Caco-2 (cell line): ENCODE data around the gene PDCD5. TPM values are rescaled to one million over a fixed set of nuclear protein-coding genes. Genes with fewer than 3 reads are reported as not detected.
"Not testable (repeated sequence)": the region's sequence is repeated elsewhere in the genome, so short reads cannot be mapped to it uniquely, and the experiment has no call there.

Experiments
- BruUV-seq: library from RNA; stranded (reverse); fragments of 400-500 nt; replicated peaks from 2 replicates; lab custom pipeline; 2021; lab: Mats Ljungman, UMichigan
- CTCF ChIA-PET: fragments of 300-600 bp; sonication (Branson Sonifier 250); formaldehyde crosslinking; loops from one replicate; lab custom pipeline; 2022; ENCODE audit warnings: antibody characterized with exemption; lab: Charles Lee
- POLR2A ChIA-PET: fragments of 300-600 bp; sonication (Branson Sonifier 250); formaldehyde crosslinking; loops from one replicate; lab custom pipeline; 2022; ENCODE audit warnings: antibody characterized with exemption; lab: Charles Lee
- DNase-seq, 2 experiments: peaks; one replicate each; pipeline versions ENCODE4 v3.0.0 to v3.0.0-alpha.2; 2020 to 2022
- H3K27me3 ChIP-seq: replicated peaks from 2 replicates; pipeline ENCODE4 v1.6.0; 2011; ENCODE audit warnings: low read length; ENCODE audit not compliant: control insufficient read depth, insufficient read depth
- H3K36me3 ChIP-seq: 2 replicates; pipeline ENCODE4 v1.5.1; 2011; ENCODE audit warnings: low read length; ENCODE audit not compliant: control insufficient read depth, insufficient read depth
- H3K4me1 ChIP-seq: fragments of 250-450 bp; sonication (Bioruptor Pico); 2 replicates; pipeline ENCODE4 v1.5.1; 2020; ENCODE audit warnings: mild to moderate bottlenecking
- H3K4me3 ChIP-seq: 2 replicates; pipeline ENCODE4 v1.5.1; 2011; ENCODE audit warnings: low read depth, mild to moderate bottlenecking, control low read depth, low read length
- H3K9me3 ChIP-seq: fragments of 250-450 bp; sonication (Bioruptor Pico); 2 replicates; pipeline ENCODE4 v1.5.1; 2020; ENCODE audit warnings: mild to moderate bottlenecking, moderate library complexity
- H3K27ac Mint-ChIP-seq: one replicate; pipeline ENCODE4 v1.8.0; 2022; ENCODE audit warnings: mixed read lengths; ENCODE audit not compliant: unreplicated experiment
- H3K27me3 Mint-ChIP-seq: one replicate; pipeline ENCODE4 v1.8.0; 2022; ENCODE audit warnings: mixed read lengths; ENCODE audit not compliant: insufficient read depth, unreplicated experiment
- H3K36me3 Mint-ChIP-seq: one replicate; pipeline ENCODE4 v1.8.0; 2022; ENCODE audit warnings: mild to moderate bottlenecking, mixed read lengths; ENCODE audit not compliant: insufficient read depth, unreplicated experiment
- H3K4me1 Mint-ChIP-seq: one replicate; pipeline ENCODE4 v1.8.0; 2022; ENCODE audit warnings: low read depth, mixed read lengths; ENCODE audit not compliant: unreplicated experiment
- H3K4me3 Mint-ChIP-seq: one replicate; pipeline ENCODE4 v1.8.0; 2022; ENCODE audit warnings: mild to moderate bottlenecking, moderate library complexity, mixed read lengths; ENCODE audit not compliant: unreplicated experiment
- H3K9me3 Mint-ChIP-seq: one replicate; pipeline ENCODE4 v1.8.0; 2022; ENCODE audit warnings: mixed read lengths; ENCODE audit not compliant: unreplicated experiment
- CTCF ChIP-seq, 2 experiments: fragments of 200-600 bp in 1 of 2; IDR thresholded peaks; 1 replicate in 1 of 2; 2 replicates in 1 of 2; pipeline versions ENCODE4 v1.5.1 to v1.8.0; 2011 to 2022; ENCODE audit warnings: antibody characterized with exemption in 1 of 2, control low read depth in 1 of 2, inconsistent platforms in 1 of 2, low read depth in 1 of 2, low read length in 1 of 2, mild to moderate bottlenecking in 1 of 2, moderate library complexity in 1 of 2; ENCODE audit not compliant: insufficient read depth in 1 of 2, severe bottlenecking in 1 of 2, unreplicated experiment in 1 of 2
- intact Hi-C: fragments of 100-400 bp; cut with micrococcal nuclease; formaldehyde crosslinking; loops from one replicate; pipeline ENCODE4 v1.10.0; 2022; ENCODE audit not compliant: unreplicated experiment
- total RNA-seq: library from RNA; stranded (reverse); gene quantifications from 2 replicates; pipeline ENCODE4 v1.2.3, GENCODE V29; 2022

PDCD5 gene
- total RNA-seq, 1 experiment from 2014 or later: 219 TPM

- peak; percentile 79 to 89 for TF ChIP-seq CTCF (IDR thresholded peaks at IDR 0.05; ENCODE audit: insufficient read depth in 1 of 2, low read depth in 1 of 2, low read length in 1 of 2, severe bottlenecking in 1 of 2, unreplicated experiment in 1 of 2)
- DNase-seq: peak; percentile 68 to 75
- ChIA-PET POLR2A (interaction anchor here (0.6 kb wide), 1 partner anchor 11 kb away, joined by 7 read pairs; the partner anchor contains the start of gene PDCD5), CTCF (interaction anchor here (0.6 to 1.6 kb wide), 12 partner anchors 11 to 1901 kb away, joined by 3 to 15 read pairs (median 3); partner anchors contain the start of gene PDCD5)
- Mint-ChIP-seq H3K4me1 (no peaks in the 10 kb centered on the region), H3K27me3 (peaks cover 3% of the 10 kb centered on the region), H3K27ac (no peak overlapping the region), H3K36me3 (no peaks in the 10 kb centered on the region), H3K4me3 (peak overlapping the region; percentile 36), H3K9me3 (no peaks in the 10 kb centered on the region)
- BruUV-seq: no TSS peak
- intact Hi-C loops: loop anchor here (1.0 kb wide), 3 partner anchors 106 to 283 kb away; no protein-coding TSS in a partner anchor
- Histone ChIP-seq H3K4me1 (no peaks in the 10 kb centered on the region), H3K27me3 (no peaks in the 10 kb centered on the region; the same call in 1 of the 2 replicates), H3K36me3 (no peaks in the 10 kb centered on the region), H3K4me3 (no peak overlapping the region), H3K9me3 (no peaks in the 10 kb centered on the region)
Observed at GRCh38 chr19:32570081-32570785, 10.8 kb upstream of the PDCD5 start.

- H3K4me3 ChIP-seq, H3K4me1 ChIP-seq, intact Hi-C loops, H3K36me3 Mint-ChIP-seq, H3K27ac Mint-ChIP-seq, H3K4me1 Mint-ChIP-seq, H3K36me3 ChIP-seq, CTCF ChIA-PET, BruUV-seq, H3K9me3 Mint-ChIP-seq, H3K27me3 ChIP-seq, DNase-seq, H3K9me3 ChIP-seq, H3K4me3 Mint-ChIP-seq, H3K27me3 Mint-ChIP-seq, POLR2A ChIA-PET: not testable (repeated sequence)
Observed at GRCh38 chr19:32571471-32572075, 9.4 kb upstream of the PDCD5 start.

- H3K27ac Mint-ChIP-seq, H3K9me3 Mint-ChIP-seq, H3K27me3 ChIP-seq, H3K9me3 ChIP-seq, H3K4me1 Mint-ChIP-seq, H3K27me3 Mint-ChIP-seq, BruUV-seq, H3K4me3 Mint-ChIP-seq, H3K36me3 ChIP-seq, H3K4me3 ChIP-seq, H3K4me1 ChIP-seq, DNase-seq, intact Hi-C loops, H3K36me3 Mint-ChIP-seq, POLR2A ChIA-PET: not testable (repeated sequence)
- CTCF ChIA-PET: interaction anchor here (0.7 to 1.2 kb wide), 2 partner anchors 229 to 236 kb away, joined by 3 read pairs; no protein-coding TSS in a partner anchor
Observed at GRCh38 chr19:32572700-32573491, 8.1 kb upstream of the PDCD5 start.
